NCI-H748 treated with DMSO at 0.1 percent for 48 hours (cell line): ENCODE measurements around the gene GAB1.

ENCODE experiments used
- DNase-seq: peaks from one replicate; lab custom pipeline; 2025; lab: John Stamatoyannopoulos, UW

GAB1 gene

DNA sequence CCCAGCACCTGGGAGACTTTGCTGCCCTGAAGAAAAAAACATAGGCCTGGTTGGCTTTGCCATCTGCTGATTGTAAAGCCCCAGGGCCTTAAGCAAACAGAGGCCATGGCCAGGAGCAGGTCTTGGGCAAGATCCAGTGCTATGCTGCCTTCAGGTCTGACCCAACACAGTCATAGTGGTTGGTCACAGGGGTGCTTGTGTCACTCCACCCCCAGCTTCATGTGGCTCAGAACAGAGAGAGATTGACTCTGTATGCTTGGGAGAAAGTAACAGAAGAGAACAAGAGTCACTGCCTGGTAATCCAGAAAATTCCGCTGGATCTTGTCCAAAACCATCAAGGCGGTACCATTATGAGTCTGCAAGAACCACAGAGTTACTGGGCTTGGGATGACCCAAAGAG, 152.4 kb downstream of the GAB1 start:
- DNase-seq = no peak

DNA sequence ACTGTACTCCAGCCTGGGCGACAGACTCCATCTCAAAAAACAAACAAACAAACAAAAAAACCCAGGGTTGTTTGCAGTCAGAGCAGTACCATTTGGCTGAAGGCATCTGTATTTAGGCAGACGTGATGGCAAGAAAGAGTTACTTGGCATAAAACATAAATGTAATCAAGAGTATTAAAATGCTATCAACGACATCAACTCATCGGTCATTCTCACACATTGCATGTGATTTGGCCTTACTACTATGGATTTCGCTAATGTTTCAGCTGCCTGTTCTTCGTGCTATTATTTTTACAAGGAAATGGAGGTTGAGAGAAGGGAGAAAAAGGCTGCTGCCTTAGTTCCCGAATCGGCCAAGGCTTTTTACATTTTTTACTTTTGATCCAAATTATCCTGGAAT, 161.3 kb downstream of the GAB1 start:
- DNase-seq = no peak

DNA sequence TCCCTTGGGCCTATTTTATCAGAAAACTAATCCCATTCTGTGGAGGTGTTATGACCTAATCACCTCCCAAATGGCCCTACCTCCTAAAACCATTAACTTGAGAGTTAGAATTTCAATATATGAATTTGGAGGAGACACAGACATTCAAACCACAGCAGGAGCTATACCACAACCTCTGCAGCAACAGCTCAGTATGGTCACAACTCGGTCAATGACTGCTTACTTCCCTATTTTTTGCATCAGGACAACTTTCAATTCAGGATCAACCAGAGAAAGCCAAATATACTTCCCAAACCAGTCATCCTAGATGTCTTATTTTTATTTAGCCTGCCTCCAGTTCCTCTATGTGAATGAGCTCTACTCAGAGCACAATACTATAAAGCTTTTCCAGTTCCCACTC, 165.6 kb downstream of the GAB1 start:
- DNase-seq = no peak

DNA sequence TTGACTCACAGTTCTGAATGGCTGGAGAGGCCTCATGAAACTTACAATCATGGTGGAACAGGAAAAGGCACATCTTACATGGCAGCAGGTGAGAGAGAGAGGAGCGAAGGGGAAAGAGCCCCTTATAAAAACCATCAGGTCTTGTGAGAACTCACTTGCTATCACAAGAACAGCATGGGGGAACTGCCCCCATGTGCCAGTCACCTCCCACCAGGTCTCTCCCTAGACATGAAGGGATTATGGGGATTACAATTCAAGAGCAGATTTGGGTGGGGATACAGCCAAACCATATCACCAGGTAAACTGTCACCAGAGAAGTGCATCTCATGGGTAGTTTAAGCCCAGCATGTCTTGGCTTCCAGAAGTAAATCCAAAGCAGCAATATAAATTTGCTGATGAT, 169.4 kb downstream of the GAB1 start:
- no peak for DNase-seq

DNA sequence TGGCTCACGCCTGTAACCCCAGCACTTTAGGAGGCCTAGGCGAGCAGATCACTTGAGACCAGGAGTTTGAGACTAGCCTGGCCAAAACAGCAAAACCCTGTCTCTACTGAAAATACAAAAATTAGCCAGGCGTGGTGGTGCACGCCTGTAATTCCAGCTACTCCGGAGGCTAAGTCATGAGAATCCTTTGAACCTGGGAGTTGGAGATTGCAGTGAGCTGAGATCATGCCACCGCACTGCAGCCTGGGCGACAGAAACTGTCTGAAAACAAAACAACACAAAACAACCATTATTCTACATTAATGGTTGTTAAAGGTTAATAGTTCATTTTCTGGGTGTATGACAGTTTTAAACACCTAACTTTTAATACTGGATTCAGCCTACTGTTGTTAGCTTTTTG, 175.2 kb downstream of the GAB1 start:
- DNase-seq = no peak

DNA sequence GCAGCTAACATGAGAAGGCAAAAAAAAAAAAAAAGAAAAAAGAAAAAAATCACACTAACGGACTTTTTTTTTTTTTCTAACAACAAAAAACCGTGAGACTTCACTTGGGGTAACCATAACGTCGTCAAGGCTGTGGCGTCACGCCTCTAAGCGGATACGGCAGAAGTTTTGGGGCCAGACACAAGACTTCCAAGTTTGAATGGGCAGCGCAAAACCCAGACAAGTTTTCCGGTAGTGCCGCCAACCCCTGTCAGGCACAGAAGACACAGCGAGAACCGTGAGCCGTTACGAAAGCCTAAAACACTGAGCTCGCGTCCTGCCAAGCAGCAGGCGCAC, 176.3 kb downstream of the GAB1 start:
- no peak for DNase-seq

DNA sequence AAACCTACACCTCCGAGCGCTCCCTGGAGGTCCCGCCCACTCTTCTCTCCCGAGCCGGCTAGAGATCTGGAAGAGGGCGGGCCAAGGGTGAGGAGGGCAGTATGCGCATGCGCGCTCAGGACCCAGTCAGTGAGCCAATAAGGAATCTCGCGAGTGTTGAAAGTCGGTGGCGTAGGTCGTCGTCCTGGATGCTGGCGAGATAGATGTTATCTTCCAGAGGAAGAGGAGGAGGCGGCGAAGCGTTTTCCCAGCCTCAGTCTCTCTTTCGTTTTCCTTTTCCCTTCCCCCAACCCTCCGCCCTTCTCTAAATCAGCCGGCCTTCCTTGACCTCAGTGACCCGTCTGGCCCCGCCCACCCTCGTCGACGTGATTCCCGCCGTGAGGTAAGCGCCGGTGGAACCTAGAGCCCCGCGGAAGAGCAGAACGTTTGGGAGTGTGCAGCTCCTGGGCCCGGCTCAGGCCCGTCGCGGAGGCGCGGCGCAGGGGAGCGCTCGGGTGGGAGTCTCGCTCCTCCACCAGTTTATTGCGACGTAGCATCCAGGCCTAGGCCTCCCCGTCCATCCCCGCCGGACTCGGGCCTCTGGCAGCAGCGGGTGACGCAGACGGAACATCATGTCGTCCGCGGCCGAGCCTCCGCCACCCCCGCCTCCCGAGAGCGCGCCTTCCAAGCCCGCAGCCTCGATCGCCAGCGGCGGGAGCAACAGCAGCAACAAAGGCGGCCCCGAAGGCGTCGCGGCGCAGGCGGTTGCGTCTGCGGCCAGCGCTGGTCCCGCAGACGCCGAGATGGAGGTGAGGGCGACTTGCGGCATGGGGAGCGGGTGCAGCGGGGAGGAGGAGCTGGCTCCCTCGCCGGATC, 176.9 kb downstream of the GAB1 start, which contains the start of gene SMARCA5:
Gene SMARCA5, plus strand, starts transcription at position 389 of the 855 bp plus-strand sequence. Its CDS starts 223 bp downstream, at position 612.
- peak; percentile 93 for DNase-seq

DNA sequence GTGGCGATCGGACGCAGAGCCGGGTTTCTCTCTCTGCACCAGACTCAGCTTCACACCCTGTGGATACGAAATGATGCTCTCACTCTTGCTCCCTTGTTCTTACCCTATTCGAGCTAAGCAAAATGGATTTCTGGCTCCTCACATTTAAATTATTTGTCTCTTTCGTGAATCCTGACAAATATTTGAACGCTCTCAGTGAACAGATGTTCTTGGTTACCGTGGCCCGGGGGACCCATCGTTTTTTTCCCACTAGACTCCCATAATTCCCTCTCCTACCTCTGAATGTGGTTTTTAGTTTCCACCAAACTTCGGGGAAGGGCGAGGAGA, 177.5 kb downstream of the GAB1 start:
- DNase-seq = no peak

DNA sequence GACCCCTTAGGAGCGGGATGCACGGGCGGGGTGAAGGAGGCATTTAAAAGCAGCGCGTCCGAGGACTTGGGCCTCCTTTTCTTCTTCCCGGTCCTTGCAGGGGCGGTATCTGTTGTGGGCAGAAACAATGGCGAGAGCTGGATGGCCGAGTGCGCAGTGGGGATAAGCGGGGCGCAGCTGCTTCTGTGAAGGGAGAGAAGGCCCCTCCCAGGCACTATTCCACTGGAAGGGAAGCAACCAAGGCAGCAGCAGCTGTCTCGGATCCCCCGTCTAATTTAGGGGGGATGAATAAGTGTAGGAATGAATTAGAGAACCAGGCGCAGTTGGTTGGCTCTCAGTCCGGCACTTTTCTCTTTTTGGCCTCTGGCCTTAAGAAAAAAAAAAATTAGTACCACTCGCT, 177.8 kb downstream of the GAB1 start:
- peak; percentile 21 for DNase-seq

DNA sequence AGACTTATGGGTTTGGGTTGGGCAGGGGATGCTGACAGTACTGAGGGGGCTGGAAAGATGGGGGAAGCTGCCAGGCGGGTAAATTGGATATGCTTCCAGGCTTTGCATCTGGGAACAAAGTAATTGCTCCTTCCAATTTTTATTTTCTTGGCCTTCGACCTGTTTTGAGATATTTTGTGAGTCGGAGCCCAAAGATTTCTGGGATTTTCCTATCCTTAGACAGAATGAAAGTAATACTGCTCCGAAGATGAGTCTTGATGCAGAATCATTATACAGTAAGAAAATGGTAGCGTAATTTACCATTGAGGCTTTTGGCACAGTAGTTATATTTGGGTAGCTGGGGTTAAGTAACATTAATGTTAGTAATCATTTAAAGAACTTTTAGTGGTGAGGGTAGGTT, 178.2 kb downstream of the GAB1 start:
- no peak for DNase-seq

DNA sequence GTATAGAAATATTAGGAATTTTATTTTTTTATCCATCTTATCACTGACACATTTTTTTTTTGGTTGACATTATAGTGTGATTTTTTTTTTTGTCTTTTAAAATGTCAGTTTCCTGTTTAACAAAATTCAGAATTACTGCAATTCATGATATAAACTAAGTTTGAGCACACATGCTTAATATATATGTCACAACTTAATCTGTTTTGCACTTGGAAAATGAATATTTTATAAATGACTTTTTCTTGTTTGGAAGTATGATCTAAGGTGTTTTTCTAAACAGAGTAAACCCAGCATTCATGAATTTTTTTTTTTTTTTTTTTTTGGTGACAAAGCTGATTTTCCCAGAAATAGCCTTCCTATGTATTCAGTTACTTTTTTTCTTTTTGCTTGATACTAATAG, 179.2 kb downstream of the GAB1 start:
- DNase-seq = no peak

DNA sequence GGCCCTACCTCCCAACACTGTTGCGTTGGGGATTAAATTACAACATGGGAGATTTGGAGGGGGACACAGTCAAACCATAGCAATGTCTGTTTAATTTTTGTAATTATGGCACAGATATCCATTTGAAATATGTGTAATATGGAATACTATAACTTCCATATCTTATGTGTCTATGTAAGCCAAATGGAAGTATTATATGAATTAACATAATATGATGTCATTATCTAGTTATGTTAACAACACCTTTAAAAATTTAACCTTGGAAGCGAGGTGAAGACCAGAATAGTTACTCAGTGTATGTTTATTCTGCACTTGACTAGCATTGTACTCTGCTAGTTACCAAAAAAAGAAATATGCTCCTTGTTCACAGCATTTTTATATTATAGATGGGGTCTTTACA, 181.1 kb downstream of the GAB1 start:
- DNase-seq = no peak
